PC-9 (cell line): ENCODE data around the gene LTBP3. TPM values are rescaled to one million over a fixed set of nuclear protein-coding genes. Genes with fewer than 3 reads are reported as not detected.
A peak's percentile ranks its signal among the peaks of the same experiment; 100 is the strongest.

ENCODE experiments used
- BruUV-seq: library from RNA; stranded (reverse); fragments of 400-500 nt; replicated peaks from 2 replicates; lab custom pipeline; 2021; lab: Mats Ljungman, UMichigan
- CTCF ChIA-PET: fragments of 300-600 bp; sonication (Branson Sonifier 250); formaldehyde crosslinking; loops from one replicate; lab custom pipeline; 2022; ENCODE audit warnings: antibody characterized with exemption; lab: Charles Lee
- POLR2A ChIA-PET: fragments of 300-600 bp; sonication (Branson Sonifier 250); formaldehyde crosslinking; loops from one replicate; lab custom pipeline; 2022; ENCODE audit warnings: antibody characterized with exemption; ENCODE audit not compliant: unreplicated experiment; lab: Charles Lee
- DNase-seq, 2 experiments: peaks; one replicate each; pipeline versions ENCODE4 v3.0.0 to v3.0.0-alpha.2; 2015 to 2022; ENCODE audit warnings: mixed read lengths in 1 of 2
- H2AFZ ChIP-seq: fragments of 200-600 bp; sonication (generic); 2 replicates; pipeline ENCODE4 v1.8.1; 2017; ENCODE audit warnings: antibody characterized with exemption
- H3F3A ChIP-seq: fragments of 200-600 bp; sonication (generic); 2 replicates; pipeline ENCODE4 v1.8.1; 2017; ENCODE audit warnings: antibody characterized with exemption, mild to moderate bottlenecking, low read depth; ENCODE audit not compliant: insufficient read depth
- H3K27ac ChIP-seq: fragments of 200-600 bp; sonication (generic); 2 replicates; pipeline ENCODE4 v1.6.1; 2016; ENCODE audit warnings: mixed run types
- H3K27me3 ChIP-seq: fragments of 200-600 bp; sonication (generic); 2 replicates; pipeline ENCODE4 v1.6.1; 2016; ENCODE audit warnings: low read depth, mixed run types; ENCODE audit not compliant: insufficient read depth
- H3K36me3 ChIP-seq: fragments of 200-600 bp; sonication (generic); 2 replicates; pipeline ENCODE4 v1.6.1; 2016; ENCODE audit warnings: low read depth, mixed run types
- H3K4me1 ChIP-seq: fragments of 200-600 bp; sonication (generic); replicated peaks from 2 replicates; pipeline ENCODE4 v1.6.1; 2016; ENCODE audit warnings: mixed run types; ENCODE audit not compliant: insufficient read depth
- H3K4me2 ChIP-seq: fragments of 200-600 bp; sonication (generic); 2 replicates; pipeline ENCODE4 v1.6.1; 2017; ENCODE audit warnings: mixed run types
- H3K4me3 ChIP-seq: fragments of 200-600 bp; sonication (generic); 2 replicates; pipeline ENCODE4 v1.6.1; 2016; ENCODE audit warnings: mixed run types
- H3K79me2 ChIP-seq: fragments of 200-600 bp; sonication (generic); 2 replicates; pipeline ENCODE4 v1.6.1; 2017; ENCODE audit warnings: low read depth, mixed run types
- H3K9me2 ChIP-seq: fragments of 200-600 bp; sonication (generic); 2 replicates; pipeline ENCODE4 v1.8.1; 2017; ENCODE audit warnings: mild to moderate bottlenecking; ENCODE audit not compliant: insufficient read depth
- H3K9me3 ChIP-seq: fragments of 200-600 bp; sonication (generic); 2 replicates; pipeline ENCODE4 v1.8.1; 2016; ENCODE audit warnings: low read depth; ENCODE audit not compliant: insufficient read depth
- H4K20me1 ChIP-seq: fragments of 200-600 bp; sonication (generic); 2 replicates; pipeline ENCODE4 v1.8.1; 2017; ENCODE audit not compliant: insufficient read depth
- EZH2 ChIP-seq: fragments of 200-600 bp; sonication (generic); IDR thresholded peaks from 2 replicates; pipeline ENCODE4 v1.8.0; 2017; ENCODE audit warnings: antibody characterized with exemption, low read depth
- intact Hi-C: fragments of 100-400 bp; cut with micrococcal nuclease; formaldehyde crosslinking; loops from one replicate; pipeline ENCODE4 v1.10.0; 2022; ENCODE audit not compliant: unreplicated experiment
- total RNA-seq: library from RNA; stranded (reverse); gene quantifications from 2 replicates; pipeline ENCODE4 v1.2.3, GENCODE V29; 2021
- TF ChIP-seq, protein P1 (sequence below): fragments of 200-600 bp; sonication (generic); conservative IDR thresholded peaks from 2 replicates; pipeline ENCODE4 v1.6.1; 2017; ENCODE audit warnings: mixed run types, antibody characterized with exemption, mild to moderate bottlenecking, moderate library complexity

Gene LTBP3
- total RNA-seq, 1 experiment from 2014 or later, result 455 TPM

- POLR2A ChIA-PET, result interaction anchor here (0.5 to 0.6 kb wide), 2 partner anchors 32 to 33 kb away, joined by 3 to 14 read pairs; partner anchors contain the start of gene FAM89B
Observed at GRCh38 chr11:65539744-65540289, 18.3 kb downstream of the LTBP3 start.

DNA sequence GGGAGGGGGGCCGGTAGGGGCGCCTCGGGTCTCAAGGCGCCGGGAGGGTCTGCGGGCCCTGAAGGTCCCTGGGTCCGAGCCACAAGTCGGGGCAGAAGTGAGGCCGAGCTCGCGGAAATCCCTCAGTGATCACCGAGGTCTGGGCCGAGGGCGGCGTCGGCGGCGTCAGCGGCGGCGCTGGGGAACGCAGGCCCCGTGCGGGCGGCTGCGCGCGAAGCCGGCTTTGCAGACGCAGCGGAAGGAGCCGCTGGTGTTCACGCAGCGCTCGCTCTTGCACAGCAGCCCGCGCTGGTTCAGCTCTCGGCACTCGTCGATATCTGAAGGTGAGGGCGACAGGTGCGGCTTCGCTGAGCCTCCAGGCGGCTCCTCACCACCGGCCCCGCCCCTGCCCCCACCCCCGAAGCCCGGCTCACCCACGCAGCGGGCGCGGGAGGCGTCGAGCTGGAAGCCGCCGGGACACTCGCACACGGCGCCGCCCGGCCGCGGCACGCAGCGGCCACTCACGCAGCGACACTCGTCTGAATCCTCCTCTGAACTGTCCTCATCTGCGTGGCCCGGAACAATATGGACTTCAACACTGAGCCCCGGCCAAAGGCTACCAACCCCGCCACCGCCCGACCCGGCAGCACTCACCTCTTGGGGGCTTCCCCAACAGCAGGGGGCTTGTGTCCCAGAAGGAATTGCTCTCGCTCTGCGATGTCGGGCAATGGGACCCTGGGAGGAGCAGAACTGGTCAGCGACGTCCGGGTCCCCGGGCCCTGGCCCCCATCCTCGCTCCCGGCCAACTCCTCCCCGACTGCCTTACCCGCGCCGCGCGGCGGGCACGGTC lies 19.0 kb downstream of the LTBP3 start:
- Histone ChIP-seq H3K27me3 (no peaks in the 10 kb centered on the region), H3K79me2 (no peaks in the 10 kb centered on the region), H2AFZ (no peak overlapping the region), H3K9me3 (no peaks in the 10 kb centered on the region), H3K36me3 (peaks cover 10% of the 10 kb centered on the region), H3K4me3 (no peak overlapping the region), H4K20me1 (peaks cover 22% of the 10 kb centered on the region), H3K9me2 (no peaks in the 10 kb centered on the region), H3K4me1 (peaks cover 17% of the 10 kb centered on the region), H3F3A (peaks cover 81% of the 10 kb centered on the region), H3K27ac (no peak overlapping the region), H3K4me2 (no peak overlapping the region)
- DNase-seq, result no peak
- ChIA-PET CTCF (interaction anchor here (0.5 kb wide), 1 partner anchor 58 kb away, joined by 3 read pairs; no protein-coding TSS in a partner anchor), POLR2A (no interaction called here)
- intact Hi-C loops, result no loop called here
- no peak for TF ChIP-seq EZH2
- TF ChIP-seq, protein P1, sequence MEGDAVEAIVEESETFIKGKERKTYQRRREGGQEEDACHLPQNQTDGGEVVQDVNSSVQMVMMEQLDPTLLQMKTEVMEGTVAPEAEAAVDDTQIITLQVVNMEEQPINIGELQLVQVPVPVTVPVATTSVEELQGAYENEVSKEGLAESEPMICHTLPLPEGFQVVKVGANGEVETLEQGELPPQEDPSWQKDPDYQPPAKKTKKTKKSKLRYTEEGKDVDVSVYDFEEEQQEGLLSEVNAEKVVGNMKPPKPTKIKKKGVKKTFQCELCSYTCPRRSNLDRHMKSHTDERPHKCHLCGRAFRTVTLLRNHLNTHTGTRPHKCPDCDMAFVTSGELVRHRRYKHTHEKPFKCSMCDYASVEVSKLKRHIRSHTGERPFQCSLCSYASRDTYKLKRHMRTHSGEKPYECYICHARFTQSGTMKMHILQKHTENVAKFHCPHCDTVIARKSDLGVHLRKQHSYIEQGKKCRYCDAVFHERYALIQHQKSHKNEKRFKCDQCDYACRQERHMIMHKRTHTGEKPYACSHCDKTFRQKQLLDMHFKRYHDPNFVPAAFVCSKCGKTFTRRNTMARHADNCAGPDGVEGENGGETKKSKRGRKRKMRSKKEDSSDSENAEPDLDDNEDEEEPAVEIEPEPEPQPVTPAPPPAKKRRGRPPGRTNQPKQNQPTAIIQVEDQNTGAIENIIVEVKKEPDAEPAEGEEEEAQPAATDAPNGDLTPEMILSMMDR, result no peak
- TSS peak; percentile 18 for BruUV-seq

More at GRCh38 chr11:65539744-65540289, 18.3 kb downstream of the LTBP3 start:
- Histone ChIP-seq H3K9me2 (no peaks in the 10 kb centered on the region), H3K36me3 (peaks cover 10% of the 10 kb centered on the region), H3F3A (peaks cover 81% of the 10 kb centered on the region), H3K27ac (no peak overlapping the region), H3K79me2 (no peaks in the 10 kb centered on the region), H3K27me3 (no peaks in the 10 kb centered on the region), H2AFZ (no peak overlapping the region), H3K4me1 (peaks cover 17% of the 10 kb centered on the region), H3K4me2 (no peak overlapping the region), H4K20me1 (peaks cover 22% of the 10 kb centered on the region), H3K9me3 (no peaks in the 10 kb centered on the region), H3K4me3 (no peak overlapping the region)
- no peak for DNase-seq
- BruUV-seq, result no TSS peak
- CTCF ChIA-PET, result interaction anchor here (0.6 to 2.4 kb wide), 3 partner anchors 32 to 180 kb away, joined by 4 to 25 read pairs (median 4); partner anchors contain the start of genes FAM89B and ZNRD2
- intact Hi-C loops, result loop anchor here (1.0 kb wide), 2 partner anchors 15 to 75 kb away; partner anchors contain the start of genes PCNX3 and SCYL1
- TF ChIP-seq, protein P1, result no peak
- no peak for TF ChIP-seq EZH2

- ChIA-PET POLR2A (interaction anchor here (0.6 kb wide), 1 partner anchor 122 kb away, joined by 3 read pairs; no protein-coding TSS in a partner anchor), CTCF (interaction anchor here (0.5 kb wide), 2 partner anchors 11 to 59 kb away, joined by 3 to 6 read pairs; no protein-coding TSS in a partner anchor)
- H4K20me1 ChIP-seq, result peaks cover 22% of the 10 kb centered on the region
- peaks cover 10% of the 10 kb centered on the region for H3K36me3 ChIP-seq
- TF ChIP-seq, protein P1, result no peak
- TF ChIP-seq EZH2, result no peak
- H3K27ac ChIP-seq, result no peak overlapping the region
- H3K4me1 ChIP-seq, result peaks cover 17% of the 10 kb centered on the region
- H3K9me2 ChIP-seq, result no peaks in the 10 kb centered on the region
- H3K4me3 ChIP-seq, result no peak overlapping the region
- H3F3A ChIP-seq, result peaks cover 78% of the 10 kb centered on the region
- intact Hi-C loops, result no loop called here
- no peak for DNase-seq
- no peaks in the 10 kb centered on the region for H3K79me2 ChIP-seq
- TSS peak; percentile 32 for BruUV-seq
- H3K4me2 ChIP-seq, result no peak overlapping the region
- no peak overlapping the region for H2AFZ ChIP-seq
- H3K9me3 ChIP-seq, result no peaks in the 10 kb centered on the region
- no peaks in the 10 kb centered on the region for H3K27me3 ChIP-seq
Observed at GRCh38 chr11:65538232-65538914, 19.8 kb downstream of the LTBP3 start.
